ENCODE data around the gene LLGL2. TPM values are rescaled to one million over a fixed set of nuclear protein-coding genes. Genes with fewer than 3 reads are reported as not detected.

The LLGL2 gene
- total RNA-seq, 1 donor from 2014 or later, result 111 TPM

- no peak overlapping the region for H3K4me3 ChIP-seq
- intact Hi-C loops (cut with DNase I), result no loop called here
- no peaks in the 10 kb centered on the region for H3K27me3 ChIP-seq (ENCODE audit: low read depth)
- no peak for DNase-seq
- H3K27ac ChIP-seq, result peak overlapping the region; percentile 71
- TF ChIP-seq CTCF (IDR thresholded peaks at IDR 0.05), result no peak
- H3K36me3 ChIP-seq, result peaks cover 8% of the 10 kb centered on the region
- no peak for ATAC-seq
- H3K4me1 ChIP-seq, result peaks cover 22% of the 10 kb centered on the region
- no peaks in the 10 kb centered on the region for H3K9me3 ChIP-seq
Observed at GRCh38 chr17:75535871-75536270, 10.4 kb downstream of the LLGL2 start.

GRCh38 chr17:75536366-75536765 lies 10.9 kb downstream of the LLGL2 start:
- no peak for TF ChIP-seq CTCF (IDR thresholded peaks at IDR 0.05)
- H3K9me3 ChIP-seq, result no peaks in the 10 kb centered on the region
- H3K4me3 ChIP-seq, result no peak overlapping the region
- DNase-seq (peak; percentile 48), ATAC-seq (peak; percentile 7 to 25)
- H3K36me3 ChIP-seq, result peaks cover 8% of the 10 kb centered on the region
- no peaks in the 10 kb centered on the region for H3K27me3 ChIP-seq (ENCODE audit: low read depth)
- H3K4me1 ChIP-seq, result peaks cover 18% of the 10 kb centered on the region
- intact Hi-C loops (cut with DNase I), result no loop called here
- peak overlapping the region; percentile 71 for H3K27ac ChIP-seq

- H3K4me1 ChIP-seq, result peaks cover 20% of the 10 kb centered on the region
- H3K4me3 ChIP-seq, result no peak overlapping the region
- DNase-seq (no peak), ATAC-seq (no peak)
- no peaks in the 10 kb centered on the region for H3K9me3 ChIP-seq
- H3K36me3 ChIP-seq, result peaks cover 7% of the 10 kb centered on the region
- no peak overlapping the region for H3K27ac ChIP-seq
- TF ChIP-seq CTCF (IDR thresholded peaks at IDR 0.05), result no peak
- no peaks in the 10 kb centered on the region for H3K27me3 ChIP-seq (ENCODE audit: low read depth)
- intact Hi-C loops (cut with DNase I), result no loop called here
Observed at GRCh38 chr17:75539967-75540729, 14.7 kb downstream of the LLGL2 start.

- Histone ChIP-seq H3K4me1 (peaks cover 11% of the 10 kb centered on the region), H3K27me3 (ENCODE audit: low read depth) (no peaks in the 10 kb centered on the region), H3K27ac (no peak overlapping the region), H3K4me3 (no peak overlapping the region), H3K36me3 (peaks cover 7% of the 10 kb centered on the region), H3K9me3 (no peaks in the 10 kb centered on the region)
- peak in 1 of 2 donors; percentile 18 for ATAC-seq
- intact Hi-C loops (cut with DNase I), result no loop called here
- TF ChIP-seq CTCF (IDR thresholded peaks at IDR 0.05), result no peak
- no peak for DNase-seq
Observed at GRCh38 chr17:75540923-75541503, 15.5 kb downstream of the LLGL2 start.

GRCh38 chr17:75542229-75542628 lies 16.7 kb downstream of the LLGL2 start:
- TF ChIP-seq CTCF (IDR thresholded peaks at IDR 0.05), result no peak
- DNase-seq, result no peak
- Histone ChIP-seq H3K27ac (no peak overlapping the region), H3K4me1 (peaks cover 11% of the 10 kb centered on the region), H3K36me3 (peaks cover 7% of the 10 kb centered on the region), H3K27me3 (ENCODE audit: low read depth) (no peaks in the 10 kb centered on the region), H3K4me3 (no peak overlapping the region), H3K9me3 (no peaks in the 10 kb centered on the region)
- intact Hi-C loops (cut with DNase I), result no loop called here
- ATAC-seq, result peak; percentile 27 to 35

Measured in lower lobe of right lung (tissue), 2 donors.